Liver (tissue), 3 donors: Measurements from ENCODE around the gene LRRC37A3.
"Not testable (repeated sequence)": the region's sequence is repeated elsewhere in the genome, so short reads cannot be mapped to it uniquely, and the experiment has no call there.

Source experiments
- CTCF ChIP-seq: fragments of 150-350 bp; IDR thresholded peaks from 2 replicates; pipeline ENCODE4 v1.5.1; 2017; ENCODE audit warnings: improper control_type of control experiment, low read depth, low read length; ENCODE audit not compliant: missing input control
- EGR1 ChIP-seq, 2 donors: IDR thresholded peaks; 2 replicates each; pipeline ENCODE4 v1.6.1; 2016 to 2018; ENCODE audit warnings: antibody characterized with exemption in 2 of 2, low read depth in 2 of 2
- FOXA1 ChIP-seq: IDR thresholded peaks from 2 replicates; pipeline ENCODE4 v1.6.1; 2016; ENCODE audit warnings: antibody characterized with exemption
- JUND ChIP-seq, 2 donors: IDR thresholded peaks; 2 replicates each; pipeline ENCODE4 v1.6.1; 2016; ENCODE audit warnings: antibody characterized with exemption in 2 of 2
- MAX ChIP-seq: IDR thresholded peaks from 2 replicates; pipeline ENCODE4 v1.6.1; 2016; ENCODE audit warnings: antibody characterized with exemption
- RAD21 ChIP-seq, 2 donors: IDR thresholded peaks; 2 replicates each; pipeline ENCODE4 v1.6.1; 2016; ENCODE audit warnings: antibody characterized with exemption in 2 of 2, mild to moderate bottlenecking in 2 of 2
- REST ChIP-seq: IDR thresholded peaks from 2 replicates; pipeline ENCODE4 v1.6.1; 2016; ENCODE audit warnings: antibody characterized with exemption, mild to moderate bottlenecking
- RXRA ChIP-seq, 2 donors: IDR thresholded peaks; 2 replicates each; pipeline ENCODE4 v1.6.1; 2017 to 2018; ENCODE audit warnings: antibody characterized with exemption in 2 of 2, mild to moderate bottlenecking in 1 of 2
- SP1 ChIP-seq: IDR thresholded peaks from 2 replicates; pipeline ENCODE4 v1.6.1; 2018; ENCODE audit warnings: antibody characterized with exemption, mild to moderate bottlenecking
- YY1 ChIP-seq: IDR thresholded peaks from 2 replicates; pipeline ENCODE4 v1.6.1; 2016; ENCODE audit warnings: antibody characterized with exemption, mild to moderate bottlenecking
- donor health status: healthy.
- donor health status: healthy.

GRCh38 chr17:64897136-64897535, 22.1 kb downstream of the LRRC37A3 start:
- TF ChIP-seq CTCF; SP1; YY1; RAD21 (IDR thresholded peaks at IDR 0.05); JUND (IDR thresholded peaks at IDR 0.05); FOXA1; MAX; REST; EGR1 (IDR thresholded peaks at IDR 0.05; ENCODE audit: low read depth in 2 of 2); RXRA (IDR thresholded peaks at IDR 0.05): not testable (repeated sequence)
